Ishikawa (cell line): ENCODE measurements around the gene GALNT6.

Experiments
- CEBPB ChIP-seq: IDR thresholded peaks from 2 replicates; pipeline ENCODE4 v1.6.1; 2012
- CREB1 ChIP-seq: IDR thresholded peaks from 2 replicates; pipeline ENCODE4 v1.6.1; 2012; ENCODE audit warnings: low read depth
- EGR1 ChIP-seq: IDR thresholded peaks from 2 replicates; pipeline ENCODE4 v1.6.1; 2012
- EP300 ChIP-seq: IDR thresholded peaks from 2 replicates; pipeline ENCODE4 v1.6.1; 2012; ENCODE audit warnings: borderline replicate concordance
- FOXM1 ChIP-seq: IDR thresholded peaks from 2 replicates; pipeline ENCODE4 v1.6.1; 2012; ENCODE audit warnings: low read depth, borderline replicate concordance
- NFIC ChIP-seq: IDR thresholded peaks from 2 replicates; pipeline ENCODE4 v1.6.1; 2012
- RAD21 ChIP-seq: IDR thresholded peaks from 2 replicates; pipeline ENCODE4 v1.6.1; 2012; ENCODE audit warnings: low read depth
- TAF1 ChIP-seq: IDR thresholded peaks from 2 replicates; pipeline ENCODE4 v1.6.1; 2012; ENCODE audit warnings: low read depth, mild to moderate bottlenecking
- TCF12 ChIP-seq: IDR thresholded peaks from 2 replicates; pipeline ENCODE4 v1.6.1; 2012; ENCODE audit warnings: low read depth
- TEAD4 ChIP-seq: IDR thresholded peaks from 2 replicates; pipeline ENCODE4 v1.6.1; 2012
- USF1 ChIP-seq: IDR thresholded peaks from 2 replicates; pipeline ENCODE4 v1.6.1; 2012
- YY1 ChIP-seq: IDR thresholded peaks from 2 replicates; pipeline ENCODE4 v1.6.1; 2012; ENCODE audit warnings: low read depth
- ZBTB7A ChIP-seq: IDR thresholded peaks from 2 replicates; pipeline ENCODE4 v1.6.1; 2012; ENCODE audit warnings: low read depth
- TF ChIP-seq, protein P1 (sequence below): IDR thresholded peaks from 2 replicates; pipeline ENCODE4 v1.6.1; 2012
- TF ChIP-seq, protein P2 (sequence below): IDR thresholded peaks from 2 replicates; pipeline ENCODE4 v1.6.1; 2012; ENCODE audit warnings: low read depth, mild to moderate bottlenecking

GALNT6 gene

GRCh38 chr12:51406859-51407258 is 15.7 kb upstream of the GALNT6 start:
- TF ChIP-seq ZBTB7A, result no peak
- TF ChIP-seq USF1, result no peak
- TF ChIP-seq TAF1, result no peak
- TF ChIP-seq, protein P1, sequence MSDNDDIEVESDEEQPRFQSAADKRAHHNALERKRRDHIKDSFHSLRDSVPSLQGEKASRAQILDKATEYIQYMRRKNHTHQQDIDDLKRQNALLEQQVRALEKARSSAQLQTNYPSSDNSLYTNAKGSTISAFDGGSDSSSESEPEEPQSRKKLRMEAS, result no peak
- TF ChIP-seq CREB1, result no peak
- no peak for TF ChIP-seq RAD21
- no peak for TF ChIP-seq TEAD4
- TF ChIP-seq EP300, result no peak
- TF ChIP-seq FOXM1, result no peak
- TF ChIP-seq EGR1, result no peak
- no peak for TF ChIP-seq NFIC
- TF ChIP-seq TCF12, result no peak
- no peak for TF ChIP-seq YY1
- TF ChIP-seq, protein P2, sequence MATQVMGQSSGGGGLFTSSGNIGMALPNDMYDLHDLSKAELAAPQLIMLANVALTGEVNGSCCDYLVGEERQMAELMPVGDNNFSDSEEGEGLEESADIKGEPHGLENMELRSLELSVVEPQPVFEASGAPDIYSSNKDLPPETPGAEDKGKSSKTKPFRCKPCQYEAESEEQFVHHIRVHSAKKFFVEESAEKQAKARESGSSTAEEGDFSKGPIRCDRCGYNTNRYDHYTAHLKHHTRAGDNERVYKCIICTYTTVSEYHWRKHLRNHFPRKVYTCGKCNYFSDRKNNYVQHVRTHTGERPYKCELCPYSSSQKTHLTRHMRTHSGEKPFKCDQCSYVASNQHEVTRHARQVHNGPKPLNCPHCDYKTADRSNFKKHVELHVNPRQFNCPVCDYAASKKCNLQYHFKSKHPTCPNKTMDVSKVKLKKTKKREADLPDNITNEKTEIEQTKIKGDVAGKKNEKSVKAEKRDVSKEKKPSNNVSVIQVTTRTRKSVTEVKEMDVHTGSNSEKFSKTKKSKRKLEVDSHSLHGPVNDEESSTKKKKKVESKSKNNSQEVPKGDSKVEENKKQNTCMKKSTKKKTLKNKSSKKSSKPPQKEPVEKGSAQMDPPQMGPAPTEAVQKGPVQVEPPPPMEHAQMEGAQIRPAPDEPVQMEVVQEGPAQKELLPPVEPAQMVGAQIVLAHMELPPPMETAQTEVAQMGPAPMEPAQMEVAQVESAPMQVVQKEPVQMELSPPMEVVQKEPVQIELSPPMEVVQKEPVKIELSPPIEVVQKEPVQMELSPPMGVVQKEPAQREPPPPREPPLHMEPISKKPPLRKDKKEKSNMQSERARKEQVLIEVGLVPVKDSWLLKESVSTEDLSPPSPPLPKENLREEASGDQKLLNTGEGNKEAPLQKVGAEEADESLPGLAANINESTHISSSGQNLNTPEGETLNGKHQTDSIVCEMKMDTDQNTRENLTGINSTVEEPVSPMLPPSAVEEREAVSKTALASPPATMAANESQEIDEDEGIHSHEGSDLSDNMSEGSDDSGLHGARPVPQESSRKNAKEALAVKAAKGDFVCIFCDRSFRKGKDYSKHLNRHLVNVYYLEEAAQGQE, result no peak
- TF ChIP-seq CEBPB, result no peak

DNA sequence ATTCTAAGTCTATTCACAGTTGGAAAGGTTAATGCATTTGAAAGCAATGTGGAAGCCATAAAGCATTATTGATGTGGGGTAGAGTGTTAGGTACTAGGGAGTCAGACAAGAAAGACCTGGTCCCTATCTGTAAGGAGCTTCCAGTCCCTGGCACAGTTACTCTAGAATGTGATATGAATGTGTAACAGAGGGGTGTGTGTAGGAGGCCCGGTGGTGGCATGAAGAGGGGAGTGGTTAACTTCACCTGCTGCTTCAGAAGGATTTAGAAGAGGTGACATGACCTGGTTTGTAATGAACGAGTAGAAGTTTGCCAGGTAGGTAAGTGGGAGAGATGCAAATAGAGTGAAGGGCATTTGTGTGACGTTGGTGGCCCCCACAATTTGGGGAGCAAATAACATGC is 15.1 kb upstream of the GALNT6 start:
- TF ChIP-seq EP300 (no peak), CREB1 (no peak), EGR1 (no peak), TCF12 (no peak), CEBPB (no peak)

GRCh38 chr12:51405801-51406207 is 14.6 kb upstream of the GALNT6 start:
- no peak for TF ChIP-seq EP300

GRCh38 chr12:51404627-51405026 is 13.4 kb upstream of the GALNT6 start:
- TF ChIP-seq TAF1 (no peak), EGR1 (no peak), ZBTB7A (no peak), TCF12 (no peak), CEBPB (no peak), YY1 (no peak), RAD21 (no peak), NFIC (no peak), FOXM1 (no peak), USF1 (no peak), CREB1 (no peak), TEAD4 (no peak), EP300 (no peak)
- TF ChIP-seq, protein P1, result no peak
- TF ChIP-seq, protein P2, result no peak

GRCh38 chr12:51403681-51404136 is 12.5 kb upstream of the GALNT6 start:
- TF ChIP-seq TAF1, result no peak
- no peak for TF ChIP-seq RAD21
- no peak for TF ChIP-seq CREB1
- no peak for TF ChIP-seq TCF12
- no peak for TF ChIP-seq ZBTB7A
- no peak for TF ChIP-seq EP300
- TF ChIP-seq, protein P1, result no peak
- TF ChIP-seq CEBPB, result no peak
- no peak for TF ChIP-seq USF1
- no peak for TF ChIP-seq FOXM1
- TF ChIP-seq YY1, result no peak
- TF ChIP-seq, protein P2, result no peak
- TF ChIP-seq TEAD4, result no peak
- TF ChIP-seq EGR1, result no peak
- no peak for TF ChIP-seq NFIC
